Esophagus squamous epithelium (tissue), 4 donors: ENCODE data around the gene MBOAT7.

ENCODE experiments used
- POLR2A ChIP-seq, 4 donors: fragments of 450-650 bp; IDR thresholded peaks; one replicate each; pipeline ENCODE4 v1.6.1; 2017; ENCODE audit warnings: antibody characterized with exemption in 4 of 4, mild to moderate bottlenecking in 4 of 4, moderate library complexity in 3 of 4
- TF ChIP-seq, protein P1 (sequence below), 6 experiments: fragments of 450-650 bp in 4 of 6; fragments of 200-600 bp in 2 of 6; sonication (generic) in 2 of 6; IDR thresholded peaks; one replicate each; pipeline ENCODE4 v1.5.1; 2016 to 2019; ENCODE audit warnings: antibody characterized with exemption in 6 of 6, mild to moderate bottlenecking in 4 of 6, moderate library complexity in 4 of 6

DNA sequence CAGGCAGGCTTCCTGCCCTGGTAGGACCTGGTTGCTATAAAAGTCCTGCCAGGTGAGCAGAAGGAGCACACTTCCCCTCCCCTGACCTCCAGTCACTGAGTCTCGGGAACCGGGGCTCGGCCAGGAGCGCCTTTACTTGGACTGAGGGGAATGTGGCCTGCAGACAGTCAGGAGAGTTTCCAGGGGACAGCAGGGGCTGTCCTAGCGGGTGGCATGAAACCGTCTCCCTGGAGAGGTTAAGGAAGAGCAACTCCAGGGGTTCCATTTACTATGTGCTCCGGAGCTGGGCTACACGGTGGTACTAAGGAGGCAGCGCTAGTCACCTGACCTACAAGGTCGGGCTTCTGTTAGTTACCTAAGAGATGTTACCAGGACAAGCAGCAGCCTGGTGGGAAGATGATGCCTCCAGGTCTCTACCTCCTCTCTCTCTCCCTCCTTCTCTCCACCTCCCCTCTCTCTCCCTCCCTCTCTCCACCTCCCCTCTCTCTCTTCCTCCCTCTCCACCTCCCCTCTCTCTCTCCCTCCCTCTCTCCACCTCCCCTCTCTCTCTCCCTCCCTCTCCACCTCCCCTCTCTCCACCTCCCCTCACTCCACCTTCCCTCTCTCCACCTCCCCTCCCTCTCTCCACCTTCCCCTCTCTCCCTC lies 55.9 kb downstream of the MBOAT7 start:
- TF ChIP-seq, protein P1, sequence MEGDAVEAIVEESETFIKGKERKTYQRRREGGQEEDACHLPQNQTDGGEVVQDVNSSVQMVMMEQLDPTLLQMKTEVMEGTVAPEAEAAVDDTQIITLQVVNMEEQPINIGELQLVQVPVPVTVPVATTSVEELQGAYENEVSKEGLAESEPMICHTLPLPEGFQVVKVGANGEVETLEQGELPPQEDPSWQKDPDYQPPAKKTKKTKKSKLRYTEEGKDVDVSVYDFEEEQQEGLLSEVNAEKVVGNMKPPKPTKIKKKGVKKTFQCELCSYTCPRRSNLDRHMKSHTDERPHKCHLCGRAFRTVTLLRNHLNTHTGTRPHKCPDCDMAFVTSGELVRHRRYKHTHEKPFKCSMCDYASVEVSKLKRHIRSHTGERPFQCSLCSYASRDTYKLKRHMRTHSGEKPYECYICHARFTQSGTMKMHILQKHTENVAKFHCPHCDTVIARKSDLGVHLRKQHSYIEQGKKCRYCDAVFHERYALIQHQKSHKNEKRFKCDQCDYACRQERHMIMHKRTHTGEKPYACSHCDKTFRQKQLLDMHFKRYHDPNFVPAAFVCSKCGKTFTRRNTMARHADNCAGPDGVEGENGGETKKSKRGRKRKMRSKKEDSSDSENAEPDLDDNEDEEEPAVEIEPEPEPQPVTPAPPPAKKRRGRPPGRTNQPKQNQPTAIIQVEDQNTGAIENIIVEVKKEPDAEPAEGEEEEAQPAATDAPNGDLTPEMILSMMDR (IDR thresholded peaks at IDR 0.05), result no peak
- TF ChIP-seq POLR2A (IDR thresholded peaks at IDR 0.05), result no peak
